Forelimb muscle (tissue), 1 donor: ENCODE measurements around the gene HES6. TPM values are rescaled to one million over a fixed set of nuclear protein-coding genes. Genes with fewer than 3 reads are reported as not detected.

Experiments used
- DNase-seq: peaks from one replicate; pipeline ENCODE4 v3.0.0-alpha.2; 2013; ENCODE audit warnings: low read depth
- polyA plus RNA-seq: library from polyadenylated mRNA; unstranded; fragments of 120-200 nt; gene quantifications from one replicate; pipeline ENCODE4 v1.2.1, GENCODE V29; 2013; ENCODE audit not compliant: insufficient read length

HES6 gene
- polyA plus RNA-seq, 1 donor = 19.5 TPM

DNA sequence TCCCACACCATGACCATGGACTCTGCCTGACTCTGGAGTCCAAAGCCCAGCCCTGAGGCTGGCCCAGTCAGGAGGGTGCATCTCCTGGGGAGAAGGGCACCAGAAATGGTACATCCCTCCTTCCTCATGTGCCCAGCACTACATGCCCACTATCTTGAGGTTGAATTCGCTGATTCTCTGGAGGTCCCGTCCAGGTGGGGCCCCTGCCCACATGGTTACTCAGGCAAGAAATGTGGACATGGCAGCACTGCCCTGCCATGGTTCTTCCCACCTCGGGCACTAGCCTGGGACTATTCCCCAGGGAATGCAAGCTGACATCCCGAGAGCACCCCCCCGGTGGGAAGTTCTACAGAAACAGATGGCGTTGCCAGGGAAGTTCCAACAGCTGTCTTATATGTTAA is 15.3 kb upstream of the HES6 start:
- DNase-seq = no peak

DNA sequence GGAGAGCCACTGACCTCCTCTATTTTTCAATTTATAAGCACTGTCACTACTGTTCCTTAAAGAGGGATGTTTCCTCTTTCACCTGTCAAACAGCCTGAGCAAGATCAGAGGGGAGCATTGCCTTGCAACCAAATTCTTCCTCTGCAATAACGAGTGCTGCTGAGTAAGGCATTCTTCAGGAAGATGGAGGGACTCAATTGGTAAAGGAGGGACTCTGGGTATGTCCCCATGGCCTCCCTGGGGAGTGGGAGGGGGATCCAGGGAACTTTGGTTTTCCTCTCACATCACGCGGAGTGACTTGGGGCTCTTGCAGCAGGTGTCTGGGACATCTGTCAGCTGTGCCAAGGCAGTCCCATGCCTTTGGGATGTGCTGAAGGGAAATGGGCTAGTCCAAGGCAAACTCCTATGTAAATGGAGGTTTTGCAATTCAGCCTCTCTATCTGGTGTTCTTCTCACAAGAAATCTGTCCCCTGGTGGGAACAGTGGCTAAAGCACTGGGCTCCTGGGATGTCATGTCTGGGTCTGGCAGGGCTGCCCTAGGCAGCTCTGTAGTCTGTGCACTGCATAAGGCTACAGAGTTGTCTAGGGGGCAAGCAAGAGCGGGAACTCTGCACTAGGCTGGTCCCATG is 14.4 kb upstream of the HES6 start:
- no peak for DNase-seq

DNA sequence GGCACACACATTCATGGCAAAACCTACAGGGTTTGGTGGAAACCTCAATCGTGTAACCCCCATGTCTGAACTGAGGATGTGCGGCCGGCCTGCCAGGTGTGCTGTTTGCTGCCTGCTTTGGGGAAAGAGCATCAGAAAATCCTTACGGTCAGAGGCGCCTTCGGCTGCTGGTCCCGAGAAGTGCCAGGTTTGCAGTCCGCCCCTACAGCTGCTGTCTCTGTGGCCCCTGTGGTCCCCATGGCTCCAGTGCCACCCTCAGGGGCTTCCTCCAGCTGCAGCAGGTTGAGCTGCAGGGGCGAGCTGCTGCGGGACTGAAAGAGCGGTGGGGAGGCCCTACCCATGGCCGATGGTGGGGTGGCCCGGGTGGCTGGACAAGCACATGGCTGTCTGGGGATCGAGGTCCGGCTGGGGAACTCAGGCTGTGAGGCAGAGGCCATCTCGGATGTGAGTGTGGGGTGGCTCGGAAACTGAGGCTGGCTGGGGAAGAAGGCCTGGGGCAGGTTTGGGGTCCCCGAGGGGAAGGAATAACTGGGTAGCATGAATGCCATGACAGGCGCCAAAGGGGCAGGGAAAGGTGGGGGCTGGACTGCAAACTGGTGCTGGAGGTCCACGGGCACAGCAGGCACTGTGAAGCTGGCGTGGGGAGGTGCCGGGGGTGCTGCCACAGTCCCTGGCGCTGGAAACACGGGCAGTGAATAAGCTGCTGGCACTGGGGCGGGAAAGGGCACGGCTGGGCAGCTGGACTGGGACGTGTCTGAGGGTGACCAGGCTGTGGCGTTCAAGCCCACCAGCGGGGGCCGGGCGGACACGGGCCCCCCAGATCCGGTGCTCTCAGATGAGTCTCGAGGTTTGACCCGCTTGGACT is 13.2 kb upstream of the HES6 start:
- DNase-seq = no peak

DNA sequence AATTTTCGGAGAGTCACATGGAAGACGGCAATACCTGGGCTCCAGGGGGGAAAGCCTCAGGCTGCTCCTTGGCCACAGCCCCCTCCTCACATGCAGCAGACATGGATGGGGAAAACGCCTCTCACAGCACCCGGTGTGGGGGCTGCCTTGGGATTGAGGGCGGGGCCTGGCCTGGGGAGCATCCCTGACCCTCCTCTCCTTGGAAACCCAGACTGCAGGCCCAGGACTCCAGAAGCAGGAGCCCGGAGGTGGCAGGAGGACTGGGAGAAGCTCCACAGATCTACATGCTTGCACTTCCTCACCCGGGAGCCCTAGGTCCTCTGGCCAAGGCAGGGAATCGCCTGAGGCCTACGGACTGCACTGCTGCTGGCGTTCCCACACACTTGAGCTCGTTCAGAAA is 12.1 kb upstream of the HES6 start:
- no peak for DNase-seq

DNA sequence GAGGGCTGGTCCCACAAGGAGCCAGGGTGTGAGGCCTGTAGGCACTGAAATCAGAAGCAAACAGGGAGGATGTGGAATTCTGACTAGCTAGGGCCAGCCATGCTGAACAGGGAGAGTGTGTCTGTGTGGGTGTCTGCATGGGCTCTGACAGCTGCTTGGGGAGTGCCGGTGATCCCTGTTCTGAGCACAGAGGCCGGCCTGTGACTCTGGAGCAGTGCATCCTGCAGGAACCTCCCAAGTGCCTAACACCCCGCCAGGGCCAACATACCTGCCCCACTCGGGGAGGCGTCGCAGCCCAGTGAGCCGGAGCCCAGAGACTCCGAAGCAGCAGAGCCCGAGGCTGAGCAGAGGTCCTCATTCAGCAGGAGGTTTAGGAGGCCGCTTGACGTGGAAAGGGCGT is 11.5 kb upstream of the HES6 start:
- DNase-seq = no peak

DNA sequence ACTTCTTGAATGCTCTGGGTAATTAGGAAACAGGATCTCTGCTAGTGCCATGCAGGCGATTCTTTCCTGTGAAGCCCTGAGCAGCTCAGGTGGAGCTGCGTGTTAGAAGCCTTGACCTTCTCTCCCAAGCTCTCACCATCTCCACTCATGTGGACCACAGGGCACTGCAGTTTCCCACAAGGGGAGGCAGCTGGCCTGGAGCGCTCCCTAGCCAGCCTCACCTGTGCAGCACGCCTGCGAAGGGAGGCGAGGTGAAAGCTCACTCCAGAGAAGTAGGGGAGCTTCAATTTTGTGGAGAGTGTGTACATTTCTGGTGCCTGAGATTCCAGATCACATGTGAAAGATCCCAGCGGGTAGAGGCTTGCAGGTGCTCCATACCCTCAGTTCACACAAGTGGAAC is 11.1 kb upstream of the HES6 start:
- no peak for DNase-seq

DNA sequence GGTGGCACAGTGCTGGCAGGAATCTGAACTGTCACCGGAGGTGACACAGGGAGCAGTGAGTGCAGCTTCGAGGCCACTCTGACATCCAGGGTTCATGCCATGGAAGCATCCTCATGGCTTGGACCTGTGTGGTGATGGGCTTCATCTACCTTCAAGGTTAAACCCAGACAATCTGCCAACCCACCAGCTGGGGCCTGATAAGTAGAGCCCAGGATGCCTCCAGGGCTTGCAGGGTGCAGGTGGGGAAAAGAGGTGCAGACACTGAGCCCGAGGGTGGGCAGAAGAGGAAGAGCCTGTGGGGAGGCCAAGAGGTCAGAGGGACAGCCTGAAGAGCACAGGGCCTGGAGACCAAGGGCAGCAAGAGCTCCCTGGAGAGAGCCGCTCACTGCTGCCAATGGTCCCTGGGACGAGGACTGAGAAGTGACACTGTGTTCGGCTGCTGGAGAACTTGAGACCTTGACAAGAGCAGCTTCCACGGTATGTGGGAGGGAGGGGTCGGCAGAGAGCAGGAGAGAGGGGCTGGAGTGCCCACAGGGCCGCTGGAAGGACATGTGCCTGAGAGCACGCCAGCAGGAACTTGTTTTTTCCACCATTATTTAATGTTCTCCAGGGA is 8.1 kb upstream of the HES6 start:
- no peak for DNase-seq

DNA sequence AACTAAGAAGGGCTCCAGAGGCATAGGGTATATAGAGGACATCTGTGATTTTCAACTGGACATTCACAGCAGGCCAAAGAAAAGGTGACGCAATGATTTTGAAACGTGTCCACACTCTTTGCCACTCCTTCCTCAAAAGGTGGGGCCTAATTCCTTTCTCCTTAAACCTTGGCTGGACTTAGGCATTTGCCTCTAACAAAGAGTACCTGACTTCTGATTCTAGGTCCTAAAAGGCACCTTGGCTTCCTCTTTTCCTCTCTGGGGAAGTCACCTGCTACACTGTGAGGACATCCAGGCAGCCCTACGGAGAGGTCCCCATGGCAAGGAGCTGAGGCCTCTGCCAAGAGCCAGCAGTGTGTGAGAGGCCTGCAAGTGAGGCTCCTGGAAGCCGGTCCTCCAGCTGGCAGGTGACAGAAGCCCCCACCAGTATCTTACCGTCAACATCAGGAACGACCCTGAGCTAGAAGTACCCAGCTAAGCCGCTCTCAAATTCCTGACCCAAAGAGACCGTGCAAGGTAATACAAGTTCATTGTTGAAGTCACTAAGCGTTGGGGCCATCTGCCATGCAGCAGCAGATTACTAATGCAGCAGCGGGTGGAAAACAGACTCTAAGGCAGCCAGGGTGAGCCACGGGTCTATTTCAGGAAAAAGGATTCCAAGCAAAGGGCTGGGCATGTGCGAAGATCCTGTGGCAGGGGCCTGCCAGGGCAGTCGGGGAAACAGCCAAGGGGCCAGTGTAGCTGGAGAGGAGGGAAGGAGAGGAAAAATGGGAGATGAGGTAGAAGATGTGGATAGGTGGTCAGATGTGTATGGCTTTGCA is 7.4 kb upstream of the HES6 start:
- DNase-seq = no peak

DNA sequence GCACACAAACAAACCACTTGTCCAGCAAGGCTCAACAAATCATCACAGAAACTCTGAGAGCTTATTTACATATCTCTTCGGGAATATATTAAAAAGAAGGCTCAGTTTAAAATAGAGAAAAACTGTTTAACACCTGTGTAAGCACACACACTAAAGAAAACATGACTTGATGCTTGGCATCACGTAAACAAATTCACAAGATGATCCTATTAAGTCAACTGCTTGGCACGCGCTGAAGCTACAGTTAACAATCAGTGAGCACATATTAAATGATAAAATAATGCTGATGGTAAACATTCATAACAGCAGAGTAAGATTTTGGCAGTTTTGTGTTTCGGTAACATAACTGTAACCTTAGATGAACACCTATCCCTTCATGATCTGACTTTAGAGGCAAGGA is 4.3 kb upstream of the HES6 start:
- DNase-seq = no peak

DNA sequence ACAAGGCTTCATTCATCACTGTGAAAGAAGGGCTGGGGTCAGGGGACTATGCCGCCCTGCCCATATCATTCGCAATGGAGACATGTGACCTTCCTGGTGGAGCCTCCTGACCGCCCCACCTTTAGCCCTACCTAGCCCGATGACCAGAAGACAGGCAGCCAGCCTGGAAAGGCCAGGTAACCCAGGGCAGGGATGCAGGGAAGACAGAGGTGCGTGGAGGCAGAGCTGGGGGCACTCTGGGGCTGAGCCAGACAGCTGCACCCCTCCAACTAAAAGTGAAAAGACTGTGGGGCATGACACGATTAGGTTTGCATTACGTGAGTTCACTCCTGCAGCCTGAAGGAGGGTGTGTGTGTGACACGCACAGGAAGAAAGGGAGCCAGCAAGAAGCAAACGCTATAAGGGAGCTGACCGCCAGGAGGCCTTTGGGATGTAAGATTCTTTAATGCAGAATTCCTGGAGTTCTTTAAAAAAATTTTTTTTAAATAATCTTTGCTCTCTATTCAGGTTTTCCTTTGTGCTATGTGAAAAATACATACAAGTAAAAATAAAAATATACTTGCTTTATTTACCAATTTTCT is 3.7 kb upstream of the HES6 start:
- no peak for DNase-seq

DNA sequence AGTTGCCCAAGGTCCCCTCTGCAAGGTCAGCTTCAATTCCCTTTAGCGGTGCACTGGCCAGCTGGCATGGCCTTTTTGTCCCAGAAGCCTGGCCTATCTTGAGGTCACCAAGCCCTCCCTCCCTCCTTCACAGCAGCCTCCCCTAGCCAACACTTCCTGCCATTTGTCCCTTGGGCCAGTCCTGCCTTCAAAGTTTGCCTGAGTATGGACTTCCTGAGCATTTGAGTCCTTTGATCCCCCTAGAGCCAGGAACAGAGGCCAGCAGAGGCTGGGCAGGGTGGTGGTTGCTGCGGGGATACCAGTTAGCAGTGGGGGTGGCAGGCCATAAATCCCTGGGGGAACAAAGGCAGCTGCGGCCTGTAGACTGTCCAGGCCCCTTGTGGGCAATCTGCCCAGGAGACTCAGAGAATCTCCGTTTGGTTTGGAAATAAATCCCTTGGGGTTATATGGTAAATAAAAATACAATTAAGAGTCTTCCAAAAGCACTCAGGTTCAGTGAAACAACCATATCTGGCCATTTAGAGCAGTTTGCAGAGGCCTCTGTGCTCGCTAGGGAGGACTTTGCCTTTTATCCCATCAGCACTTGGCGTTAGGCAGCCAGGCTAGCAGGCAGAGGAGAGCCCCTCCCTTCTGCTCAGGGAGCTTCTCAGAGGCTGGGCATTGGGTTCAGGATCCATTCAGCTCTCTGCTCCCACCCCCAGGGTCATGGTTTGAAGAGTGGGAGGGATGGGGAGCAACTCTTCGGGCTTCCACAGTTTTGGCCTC is 3.1 kb upstream of the HES6 start:
- no peak for DNase-seq

DNA sequence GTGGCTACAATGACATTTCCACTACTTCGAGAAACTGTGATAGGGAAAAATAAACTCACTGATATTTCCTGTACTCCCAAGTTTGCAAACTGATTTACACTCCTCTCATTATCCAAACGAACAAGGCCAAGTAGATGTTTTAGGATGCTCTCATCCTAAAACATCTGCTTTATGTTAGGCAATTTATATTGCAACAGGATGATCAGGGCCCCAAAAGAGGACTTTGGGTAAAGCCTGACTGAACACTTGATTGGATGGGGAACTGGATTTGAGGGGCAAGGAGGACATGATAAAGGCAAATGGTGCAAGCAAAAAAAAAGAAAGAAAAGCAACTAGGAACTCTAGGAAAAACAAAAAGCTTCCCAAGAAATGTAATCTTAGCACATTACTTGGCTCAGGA is 2.1 kb upstream of the HES6 start:
- no peak for DNase-seq

DNA sequence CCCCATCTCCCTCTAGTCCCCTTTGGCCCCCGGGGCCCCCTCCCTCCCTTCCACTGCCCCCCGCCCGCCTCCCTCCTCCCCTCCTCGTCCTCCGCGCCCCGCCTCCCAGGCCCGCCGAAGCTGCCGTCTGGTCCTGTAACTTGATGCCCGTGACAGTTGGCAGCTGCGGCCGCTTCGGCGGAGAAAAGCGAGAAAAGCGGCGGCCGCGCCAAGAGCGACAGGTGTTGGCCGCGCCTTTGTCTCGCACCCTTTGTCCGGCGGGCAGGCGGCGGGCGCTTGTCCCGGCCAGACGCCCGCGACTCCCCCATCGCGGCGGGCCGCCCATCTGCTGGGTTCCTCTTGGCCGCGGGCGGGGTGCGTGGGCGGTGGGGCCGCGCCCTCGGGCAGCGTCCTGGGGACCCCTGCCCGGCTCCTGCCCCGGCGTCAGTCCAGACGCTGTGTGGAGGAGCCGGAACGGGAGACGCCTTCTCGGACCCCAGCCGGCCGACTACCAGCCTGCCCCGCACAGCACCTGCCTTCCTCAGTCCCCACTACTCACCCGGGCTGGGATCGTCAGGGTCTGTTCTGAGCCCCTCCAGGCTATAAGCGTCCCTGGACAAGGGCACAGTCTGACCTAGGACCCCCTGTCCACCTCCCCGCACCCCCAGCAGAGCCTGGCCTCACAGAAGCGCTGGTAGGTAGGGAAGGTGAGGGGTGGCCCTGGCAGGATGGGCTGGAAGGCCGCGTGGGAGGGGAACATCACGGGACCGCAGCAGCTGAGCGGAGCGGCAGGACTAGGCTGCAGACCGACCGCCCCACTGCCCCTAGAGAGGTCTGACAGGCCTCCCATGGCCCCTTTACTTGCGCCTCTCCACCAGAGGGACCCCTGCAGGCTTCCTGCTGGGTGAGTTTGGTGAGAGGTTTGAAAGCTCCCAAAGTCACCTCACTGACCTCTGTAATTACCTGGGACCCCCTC is 1.2 kb upstream of the HES6 start:
- DNase-seq = no peak

DNA sequence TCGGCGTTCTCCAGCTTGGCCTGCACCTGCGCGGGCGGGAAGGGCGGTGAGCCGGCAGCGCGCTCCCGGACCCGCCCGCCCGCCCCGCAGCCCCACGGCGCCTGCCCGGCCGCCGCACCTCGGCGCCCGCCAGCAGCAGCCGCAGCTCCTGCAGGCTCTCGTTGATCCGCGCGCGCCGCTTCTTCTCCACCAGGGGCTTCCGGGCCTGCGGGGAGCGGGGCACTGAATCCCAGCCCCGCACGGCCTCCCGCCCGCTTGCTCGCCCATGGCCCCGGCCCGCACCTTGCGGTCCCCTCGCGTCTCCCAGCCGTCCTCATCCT is 335 bp downstream of the HES6 start:
- no peak for DNase-seq

DNA sequence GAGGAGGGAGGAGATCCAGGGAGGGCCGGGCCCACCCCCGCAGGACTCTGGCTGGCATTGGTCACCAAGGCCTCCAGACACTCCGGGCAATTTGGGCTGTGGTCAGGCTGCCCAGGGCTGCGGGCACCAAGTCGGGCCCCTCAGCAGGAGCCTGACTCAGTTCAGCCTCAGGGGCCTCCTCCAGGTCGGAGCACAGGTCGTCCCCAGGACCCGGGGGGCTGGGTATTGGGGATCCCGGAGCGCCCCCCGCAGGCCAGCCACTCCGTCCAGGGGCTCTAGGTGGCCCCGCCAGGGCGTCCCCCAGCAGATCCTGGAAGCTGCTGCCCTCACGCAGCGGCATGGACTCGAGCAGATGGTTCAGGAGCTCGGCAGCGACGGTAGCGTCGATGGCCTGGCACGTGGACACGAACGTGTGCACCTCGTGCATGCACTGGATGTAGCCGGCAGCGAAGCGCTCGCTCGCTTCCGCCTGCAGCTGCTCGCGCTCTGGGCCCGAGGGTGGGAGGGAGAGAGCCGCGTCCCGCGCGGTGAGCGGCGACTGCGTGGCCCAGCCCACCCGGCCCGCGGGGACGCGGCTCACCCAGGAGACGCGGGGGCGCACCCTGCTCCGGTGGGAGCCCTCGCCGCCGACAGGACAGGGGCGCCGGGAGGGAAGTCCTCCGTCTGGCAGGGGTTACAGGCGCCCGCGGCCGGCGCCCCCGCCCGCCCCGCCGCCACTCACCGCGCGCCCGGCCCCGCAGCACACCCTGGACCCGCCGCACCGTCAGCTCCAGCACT is 884 bp downstream of the HES6 start:
- no peak for DNase-seq

DNA sequence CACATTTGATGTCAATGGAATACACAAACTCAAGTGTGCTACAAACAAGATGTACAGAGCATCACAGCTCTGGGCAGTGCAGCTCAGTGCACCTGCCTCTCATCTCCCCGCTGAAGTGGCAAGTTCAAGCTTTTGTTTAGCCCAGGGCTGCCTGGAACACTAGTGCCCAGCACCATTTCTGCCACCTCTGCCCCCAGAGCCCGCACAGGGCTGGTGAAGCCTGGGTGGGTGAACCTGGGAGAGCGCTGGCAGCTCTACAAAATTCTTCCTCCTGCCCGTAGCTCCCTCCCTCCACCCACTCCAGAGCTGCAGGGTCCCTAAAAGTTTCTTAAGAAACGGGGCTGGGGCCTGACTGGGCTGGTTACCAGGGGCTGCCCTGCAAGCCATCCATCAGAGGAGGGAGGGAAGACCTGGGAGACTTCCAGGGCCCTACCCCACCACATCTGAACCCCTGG is 1.5 kb downstream of the HES6 start:
- DNase-seq = no peak

DNA sequence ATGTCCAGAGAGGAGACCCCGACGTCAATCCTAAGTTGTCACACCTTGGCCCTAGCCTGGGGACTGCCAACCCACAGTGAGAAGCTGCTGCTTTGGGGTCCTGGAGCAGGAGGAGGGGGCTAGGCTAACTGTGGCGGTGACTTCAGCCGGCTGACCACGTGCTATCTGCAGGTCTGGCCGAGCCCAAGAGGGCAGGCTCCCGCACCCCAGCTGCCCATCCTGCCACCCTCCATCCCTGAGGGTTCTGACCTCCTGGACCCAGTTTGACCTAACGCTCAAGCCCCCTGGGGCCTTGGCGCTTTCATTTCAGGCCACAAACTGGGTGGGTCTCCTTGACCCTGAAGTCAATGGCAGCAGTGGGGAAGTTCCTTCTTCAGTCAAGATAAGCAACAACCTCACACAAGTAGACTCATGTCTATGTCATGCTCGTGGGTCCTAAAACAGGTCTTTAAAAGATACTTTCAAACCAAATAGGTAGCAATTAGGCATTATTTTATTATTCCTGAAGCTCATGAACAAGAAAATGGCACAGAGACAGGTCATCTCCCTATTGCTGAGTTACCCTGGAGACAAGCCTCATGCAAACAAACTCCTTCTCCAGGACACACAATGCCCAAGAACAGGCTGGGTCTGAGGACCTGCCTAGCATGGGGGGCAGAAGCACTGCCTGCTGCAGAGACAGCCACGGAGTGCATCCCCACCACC is 2.3 kb downstream of the HES6 start:
- no peak for DNase-seq

DNA sequence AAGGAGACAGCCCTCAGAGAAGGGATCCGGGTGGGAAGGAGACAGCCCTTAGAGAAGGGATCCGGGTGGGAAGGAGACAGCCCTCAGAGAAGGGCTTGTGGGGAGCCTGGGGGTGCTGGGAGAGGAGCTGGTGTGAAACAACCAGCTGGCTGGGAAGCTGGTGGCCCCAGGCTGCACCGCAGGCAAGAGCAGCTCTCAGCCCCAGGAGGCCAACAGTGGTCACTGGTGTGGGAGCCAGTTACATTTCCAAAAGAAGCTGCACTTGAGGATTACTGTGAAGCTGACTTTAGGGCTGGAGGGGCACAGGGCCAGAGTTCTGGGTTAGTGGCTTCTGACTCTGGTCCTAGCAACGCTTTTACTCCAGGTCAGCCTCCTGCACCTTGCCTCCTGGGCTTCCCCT is 3.3 kb downstream of the HES6 start:
- no peak for DNase-seq

DNA sequence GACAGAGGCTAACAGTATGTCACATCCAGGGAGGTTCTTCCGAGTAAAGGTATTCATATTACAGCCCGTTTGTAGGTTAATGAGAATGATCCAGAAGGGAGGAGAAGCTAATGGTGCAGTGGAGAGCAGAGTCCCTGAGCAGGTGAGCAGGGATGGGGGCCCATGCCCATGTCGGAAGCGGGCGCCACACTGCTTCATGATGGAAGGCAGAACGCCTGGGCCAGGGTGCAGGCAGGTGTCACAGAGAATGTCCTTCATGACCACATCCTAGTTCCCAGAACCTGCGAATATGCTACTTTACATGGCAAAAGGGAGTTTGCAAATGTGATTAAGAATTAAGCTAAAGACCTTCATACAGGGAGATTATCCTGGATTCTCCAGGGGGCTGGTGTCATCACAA is 4.0 kb downstream of the HES6 start:
- no peak for DNase-seq
